Gastroesophageal sphincter (tissue), 3 donors: Measurements from ENCODE around the gene PRDM16.

Source experiments
- EP300 ChIP-seq: sonication (generic); formaldehyde crosslinking; IDR thresholded peaks from one replicate; pipeline ENCODE4 v1.6.1; 2017; ENCODE audit warnings: antibody characterized with exemption, mild to moderate bottlenecking
- POLR2A ChIP-seq, 2 donors: fragments of 450-650 bp; IDR thresholded peaks; one replicate each; pipeline ENCODE4 v1.6.1; 2017; ENCODE audit warnings: antibody characterized with exemption in 2 of 2, mild to moderate bottlenecking in 2 of 2, moderate library complexity in 1 of 2
- POLR2AphosphoS5 ChIP-seq: sonication (generic); formaldehyde crosslinking; IDR thresholded peaks from one replicate; pipeline ENCODE4 v1.6.1; 2017; ENCODE audit warnings: antibody characterized with exemption
- TF ChIP-seq, protein P1 (sequence below), 4 experiments: fragments of 200-600 bp in 2 of 4; fragments of 450-650 bp in 2 of 4; sonication (generic) in 1 of 4; IDR thresholded peaks; one replicate each; pipeline ENCODE4 v1.5.1; 2017 to 2019; ENCODE audit warnings: antibody characterized with exemption in 4 of 4, mild to moderate bottlenecking in 2 of 4, moderate library complexity in 2 of 4

GRCh38 chr1:3244025-3244926 is 175.3 kb downstream of the PRDM16 start:
- TF ChIP-seq POLR2A (IDR thresholded peaks at IDR 0.05) = no peak
- TF ChIP-seq, protein P1, sequence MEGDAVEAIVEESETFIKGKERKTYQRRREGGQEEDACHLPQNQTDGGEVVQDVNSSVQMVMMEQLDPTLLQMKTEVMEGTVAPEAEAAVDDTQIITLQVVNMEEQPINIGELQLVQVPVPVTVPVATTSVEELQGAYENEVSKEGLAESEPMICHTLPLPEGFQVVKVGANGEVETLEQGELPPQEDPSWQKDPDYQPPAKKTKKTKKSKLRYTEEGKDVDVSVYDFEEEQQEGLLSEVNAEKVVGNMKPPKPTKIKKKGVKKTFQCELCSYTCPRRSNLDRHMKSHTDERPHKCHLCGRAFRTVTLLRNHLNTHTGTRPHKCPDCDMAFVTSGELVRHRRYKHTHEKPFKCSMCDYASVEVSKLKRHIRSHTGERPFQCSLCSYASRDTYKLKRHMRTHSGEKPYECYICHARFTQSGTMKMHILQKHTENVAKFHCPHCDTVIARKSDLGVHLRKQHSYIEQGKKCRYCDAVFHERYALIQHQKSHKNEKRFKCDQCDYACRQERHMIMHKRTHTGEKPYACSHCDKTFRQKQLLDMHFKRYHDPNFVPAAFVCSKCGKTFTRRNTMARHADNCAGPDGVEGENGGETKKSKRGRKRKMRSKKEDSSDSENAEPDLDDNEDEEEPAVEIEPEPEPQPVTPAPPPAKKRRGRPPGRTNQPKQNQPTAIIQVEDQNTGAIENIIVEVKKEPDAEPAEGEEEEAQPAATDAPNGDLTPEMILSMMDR (IDR thresholded peaks at IDR 0.05) = no peak
- no peak for TF ChIP-seq POLR2AphosphoS5
- TF ChIP-seq EP300 = no peak
